VCaP (cell line): ENCODE results near the gene ADRA2B.

Source experiments
- H3K27ac ChIP-seq: fragments of 450-650 bp; 2 replicates; pipeline ENCODE4 v1.5.1; 2017
- TF ChIP-seq, protein P1 (sequence below): fragments of 450-650 bp; conservative IDR thresholded peaks from 2 replicates; pipeline ENCODE4 v1.5.1; 2017; ENCODE audit warnings: mild to moderate bottlenecking, moderate library complexity

The ADRA2B gene

DNA sequence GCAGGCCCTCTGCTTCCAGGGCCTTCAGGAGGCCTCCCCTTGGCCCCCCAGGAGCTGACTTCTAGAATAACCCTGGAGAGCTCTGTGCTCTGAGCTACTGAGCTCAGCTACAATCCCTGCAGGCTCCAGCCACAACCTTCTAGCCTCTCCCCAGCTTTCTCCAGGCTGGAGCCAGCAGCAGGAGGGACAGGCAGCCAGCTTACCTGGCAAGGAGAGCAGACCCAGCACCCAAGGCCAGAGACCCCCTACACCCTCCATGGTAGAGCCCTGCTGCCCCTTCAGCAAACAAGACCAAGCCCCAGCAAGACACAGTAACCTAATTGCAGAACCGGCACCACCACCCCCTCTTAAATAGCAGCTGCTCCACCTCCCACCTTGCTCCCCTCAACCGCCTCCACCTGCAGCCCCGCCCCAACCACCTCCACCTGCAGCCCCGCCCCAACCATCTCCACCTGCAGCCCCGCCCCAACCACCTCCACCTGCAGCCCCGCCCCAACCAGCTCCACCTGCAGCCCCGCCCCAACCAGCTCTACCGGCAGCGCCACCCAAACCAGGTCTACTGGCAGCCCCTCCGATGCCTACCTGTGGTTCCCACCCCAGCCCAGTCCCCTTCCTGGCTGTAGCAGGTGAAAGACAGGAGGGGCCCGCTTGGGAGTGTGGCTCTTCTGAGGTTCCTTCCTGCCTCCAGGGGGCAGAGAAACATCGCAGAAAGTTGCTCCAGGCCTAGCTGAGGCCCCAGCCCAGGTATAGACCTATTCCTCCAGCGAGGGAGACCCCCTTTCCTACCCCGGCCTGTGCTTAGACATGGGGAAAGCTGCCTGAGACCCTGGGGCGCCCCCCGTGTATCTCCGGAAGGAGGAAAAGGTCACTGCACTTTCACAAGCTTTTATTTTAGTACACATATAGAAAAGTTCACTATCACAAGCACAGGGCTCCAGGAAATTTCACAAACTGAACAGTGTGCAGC is 22.1 kb upstream of the ADRA2B start, which contains the start of gene ASTL:
ASTL (minus strand) TSS at position 324 of the 967 bp plus-strand sequence; CDS start at position 258, 66 bp downstream.
- H3K27ac ChIP-seq: peak within 1 kb of the TSS; percentile 21; the same call in 1 of the 2 replicates
- TF ChIP-seq, protein P1, sequence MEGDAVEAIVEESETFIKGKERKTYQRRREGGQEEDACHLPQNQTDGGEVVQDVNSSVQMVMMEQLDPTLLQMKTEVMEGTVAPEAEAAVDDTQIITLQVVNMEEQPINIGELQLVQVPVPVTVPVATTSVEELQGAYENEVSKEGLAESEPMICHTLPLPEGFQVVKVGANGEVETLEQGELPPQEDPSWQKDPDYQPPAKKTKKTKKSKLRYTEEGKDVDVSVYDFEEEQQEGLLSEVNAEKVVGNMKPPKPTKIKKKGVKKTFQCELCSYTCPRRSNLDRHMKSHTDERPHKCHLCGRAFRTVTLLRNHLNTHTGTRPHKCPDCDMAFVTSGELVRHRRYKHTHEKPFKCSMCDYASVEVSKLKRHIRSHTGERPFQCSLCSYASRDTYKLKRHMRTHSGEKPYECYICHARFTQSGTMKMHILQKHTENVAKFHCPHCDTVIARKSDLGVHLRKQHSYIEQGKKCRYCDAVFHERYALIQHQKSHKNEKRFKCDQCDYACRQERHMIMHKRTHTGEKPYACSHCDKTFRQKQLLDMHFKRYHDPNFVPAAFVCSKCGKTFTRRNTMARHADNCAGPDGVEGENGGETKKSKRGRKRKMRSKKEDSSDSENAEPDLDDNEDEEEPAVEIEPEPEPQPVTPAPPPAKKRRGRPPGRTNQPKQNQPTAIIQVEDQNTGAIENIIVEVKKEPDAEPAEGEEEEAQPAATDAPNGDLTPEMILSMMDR: peak; percentile 60

DNA sequence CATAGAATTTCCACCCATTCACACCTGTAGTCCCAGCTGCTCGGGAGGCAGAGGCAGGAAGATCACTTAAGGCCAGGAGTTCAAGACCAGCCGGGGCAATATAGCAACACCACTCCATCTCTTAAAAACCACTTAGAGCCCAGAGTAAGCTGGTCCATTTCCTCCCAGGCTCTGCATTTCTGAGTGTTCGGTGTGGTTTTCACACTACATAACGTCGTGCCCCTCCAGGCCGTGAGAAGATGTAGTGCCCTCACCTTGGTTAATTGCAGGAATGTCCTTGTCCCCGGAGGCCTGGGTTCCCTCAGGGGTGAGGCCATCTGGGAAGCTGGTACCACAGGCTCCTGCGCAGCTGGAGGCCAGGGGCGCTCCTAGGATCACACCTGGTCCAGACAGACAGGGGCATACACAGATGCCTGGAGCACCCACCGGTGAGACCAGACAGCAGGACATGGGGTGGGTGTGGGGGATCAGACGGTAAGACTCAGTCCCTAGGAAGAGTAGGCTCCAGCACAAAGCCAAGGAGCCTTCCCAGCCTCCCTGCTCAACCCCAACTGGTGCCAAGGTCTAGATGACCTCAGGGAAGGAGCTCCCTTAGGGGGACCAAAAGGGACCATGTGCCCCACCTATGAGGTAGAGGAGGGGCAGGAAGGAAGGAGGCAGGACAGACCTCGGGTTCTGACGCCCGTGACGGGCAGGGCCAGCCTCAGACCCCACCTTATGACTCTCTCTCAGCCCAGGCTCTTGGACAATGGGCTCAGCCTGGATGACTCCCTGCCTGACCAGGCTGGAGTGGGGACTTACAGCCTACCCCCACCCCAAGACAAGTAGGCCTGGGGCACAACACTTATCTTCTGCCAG is 21.2 kb upstream of the ADRA2B start:
- TF ChIP-seq, protein P1: no peak
- no peak overlapping the region for H3K27ac ChIP-seq

GRCh38 chr2:96136129-96136720 is 19.9 kb upstream of the ADRA2B start:
- TF ChIP-seq, protein P1: no peak
- H3K27ac ChIP-seq: no peak overlapping the region

GRCh38 chr2:96135621-96136020 is 19.2 kb upstream of the ADRA2B start:
- no peak overlapping the region for H3K27ac ChIP-seq
- TF ChIP-seq, protein P1: no peak

- TF ChIP-seq, protein P1: no peak
- no peak overlapping the region for H3K27ac ChIP-seq
These were observed 18.8 kb upstream of the ADRA2B start for GRCh38 chr2:96135171-96135570.

DNA sequence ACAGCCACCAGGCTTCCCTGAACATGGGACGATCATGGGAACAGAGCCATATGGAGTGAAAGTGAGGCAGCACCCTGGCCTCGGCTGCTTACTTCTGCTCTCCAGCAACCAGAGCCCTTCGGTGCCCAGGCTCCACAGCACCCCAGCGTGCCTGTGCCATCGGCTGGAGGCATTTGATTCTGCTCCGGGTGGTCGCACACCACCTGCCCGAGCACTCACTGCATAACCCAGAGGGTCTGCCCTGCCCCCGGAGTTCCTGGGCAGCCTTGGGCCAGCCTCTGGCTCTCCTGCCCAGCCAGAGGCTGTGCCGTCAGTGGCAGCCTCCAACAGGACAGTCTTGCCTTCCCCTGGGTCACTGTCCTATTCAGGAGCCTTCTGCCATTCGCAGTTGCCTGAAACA is 18.1 kb upstream of the ADRA2B start:
- H3K27ac ChIP-seq: no peak overlapping the region
- TF ChIP-seq, protein P1: no peak
